GM12864 (cell line): ENCODE data around the gene ARVCF.

ENCODE experiments used
- DNase-seq: peaks from one replicate; pipeline ENCODE4 v3.0.0-alpha.2; 2011; ENCODE audit warnings: low read depth
- H3K4me3 ChIP-seq: 2 replicates; pipeline ENCODE4 v1.5.1; 2011; ENCODE audit warnings: mild to moderate bottlenecking, low read depth, low read length, control low read depth
- TF ChIP-seq, protein P1 (sequence below): IDR thresholded peaks from 2 replicates; pipeline ENCODE4 v1.5.1; 2011; ENCODE audit warnings: low read depth, mild to moderate bottlenecking, moderate library complexity, low read length, control low read depth, inconsistent platforms; ENCODE audit errors: missing control alignments

Gene ARVCF

DNA sequence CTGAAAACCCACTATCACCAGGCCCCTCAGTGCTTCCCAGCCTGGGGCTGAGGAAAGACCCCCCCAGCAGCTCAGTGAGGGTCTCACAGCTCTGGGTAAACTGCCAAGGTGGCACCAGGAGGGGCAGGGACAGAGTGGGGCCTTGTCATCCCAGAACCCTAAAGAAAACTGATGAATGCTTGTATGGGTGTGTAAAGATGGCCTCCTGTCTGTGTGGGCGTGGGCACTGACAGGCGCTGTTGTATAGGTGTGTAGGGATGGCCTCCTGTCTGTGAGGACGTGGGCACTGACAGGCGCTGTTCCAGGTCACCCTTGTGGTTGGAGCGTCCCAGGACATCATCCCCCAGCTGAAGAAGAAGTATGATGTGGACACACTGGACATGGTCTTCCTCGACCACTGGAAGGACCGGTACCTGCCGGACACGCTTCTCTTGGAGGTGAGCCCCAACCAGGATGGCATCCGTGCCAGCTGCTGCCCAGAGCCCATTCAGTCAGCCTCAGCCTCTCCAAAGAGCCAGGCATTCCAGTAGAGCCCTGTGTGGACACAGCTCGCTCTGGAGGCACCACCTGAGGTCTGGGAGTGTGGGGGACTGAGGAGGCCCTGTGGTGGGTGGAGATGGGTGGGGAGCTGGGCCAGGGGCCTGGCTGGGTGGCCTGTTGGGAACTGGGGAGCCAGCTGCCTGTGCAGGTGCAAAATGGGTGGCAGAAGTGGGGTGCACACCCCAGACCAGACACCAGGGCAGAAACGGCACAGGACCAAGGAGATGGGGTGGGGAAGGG lies 52.6 kb downstream of the ARVCF start:
- TF ChIP-seq, protein P1, sequence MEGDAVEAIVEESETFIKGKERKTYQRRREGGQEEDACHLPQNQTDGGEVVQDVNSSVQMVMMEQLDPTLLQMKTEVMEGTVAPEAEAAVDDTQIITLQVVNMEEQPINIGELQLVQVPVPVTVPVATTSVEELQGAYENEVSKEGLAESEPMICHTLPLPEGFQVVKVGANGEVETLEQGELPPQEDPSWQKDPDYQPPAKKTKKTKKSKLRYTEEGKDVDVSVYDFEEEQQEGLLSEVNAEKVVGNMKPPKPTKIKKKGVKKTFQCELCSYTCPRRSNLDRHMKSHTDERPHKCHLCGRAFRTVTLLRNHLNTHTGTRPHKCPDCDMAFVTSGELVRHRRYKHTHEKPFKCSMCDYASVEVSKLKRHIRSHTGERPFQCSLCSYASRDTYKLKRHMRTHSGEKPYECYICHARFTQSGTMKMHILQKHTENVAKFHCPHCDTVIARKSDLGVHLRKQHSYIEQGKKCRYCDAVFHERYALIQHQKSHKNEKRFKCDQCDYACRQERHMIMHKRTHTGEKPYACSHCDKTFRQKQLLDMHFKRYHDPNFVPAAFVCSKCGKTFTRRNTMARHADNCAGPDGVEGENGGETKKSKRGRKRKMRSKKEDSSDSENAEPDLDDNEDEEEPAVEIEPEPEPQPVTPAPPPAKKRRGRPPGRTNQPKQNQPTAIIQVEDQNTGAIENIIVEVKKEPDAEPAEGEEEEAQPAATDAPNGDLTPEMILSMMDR: no peak
- no peak overlapping the region for H3K4me3 ChIP-seq

DNA sequence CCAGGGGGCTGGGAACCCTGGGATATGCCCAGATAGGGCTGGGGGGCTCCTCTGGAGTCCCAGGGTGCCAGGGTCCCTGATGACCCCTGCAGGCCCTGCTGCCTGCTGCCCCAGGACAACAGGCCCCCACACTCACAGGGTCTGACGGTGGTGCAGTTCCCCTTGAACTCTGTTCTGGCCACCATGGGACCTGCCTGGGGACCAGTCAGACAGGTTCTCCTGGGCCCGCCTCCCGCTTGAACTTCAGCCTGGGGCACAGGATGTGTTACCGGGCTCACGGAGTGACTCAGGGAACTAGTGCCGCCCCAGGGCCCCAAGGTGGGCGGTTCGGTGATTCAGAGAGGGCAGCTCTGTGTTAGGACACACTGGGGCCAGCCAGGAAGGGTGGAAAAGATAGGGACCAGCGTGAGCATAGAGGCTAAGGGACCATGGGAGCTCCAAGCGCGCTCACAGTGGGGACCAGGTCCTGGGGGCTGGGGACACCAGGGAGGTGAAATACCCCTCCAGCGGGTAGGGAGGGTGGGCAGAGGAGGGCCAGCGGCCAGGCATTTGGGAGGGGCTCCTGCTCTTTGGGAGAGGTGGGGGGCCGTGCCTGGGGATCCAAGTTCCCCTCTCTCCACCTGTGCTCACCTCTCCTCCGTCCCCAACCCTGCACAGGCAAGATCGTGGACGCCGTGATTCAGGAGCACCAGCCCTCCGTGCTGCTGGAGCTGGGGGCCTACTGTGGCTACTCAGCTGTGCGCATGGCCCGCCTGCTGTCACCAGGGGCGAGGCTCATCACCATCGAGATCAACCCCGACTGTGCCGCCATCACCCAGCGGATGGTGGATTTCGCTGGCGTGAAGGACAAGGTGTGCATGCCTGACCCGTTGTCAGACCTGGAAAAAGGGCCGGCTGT lies 53.5 kb downstream of the ARVCF start:
- H3K4me3 ChIP-seq: no peak overlapping the region
- DNase-seq: no peak

More for the DNA sequence above, 52.6 kb downstream of the ARVCF start:
- no peak for DNase-seq

DNA sequence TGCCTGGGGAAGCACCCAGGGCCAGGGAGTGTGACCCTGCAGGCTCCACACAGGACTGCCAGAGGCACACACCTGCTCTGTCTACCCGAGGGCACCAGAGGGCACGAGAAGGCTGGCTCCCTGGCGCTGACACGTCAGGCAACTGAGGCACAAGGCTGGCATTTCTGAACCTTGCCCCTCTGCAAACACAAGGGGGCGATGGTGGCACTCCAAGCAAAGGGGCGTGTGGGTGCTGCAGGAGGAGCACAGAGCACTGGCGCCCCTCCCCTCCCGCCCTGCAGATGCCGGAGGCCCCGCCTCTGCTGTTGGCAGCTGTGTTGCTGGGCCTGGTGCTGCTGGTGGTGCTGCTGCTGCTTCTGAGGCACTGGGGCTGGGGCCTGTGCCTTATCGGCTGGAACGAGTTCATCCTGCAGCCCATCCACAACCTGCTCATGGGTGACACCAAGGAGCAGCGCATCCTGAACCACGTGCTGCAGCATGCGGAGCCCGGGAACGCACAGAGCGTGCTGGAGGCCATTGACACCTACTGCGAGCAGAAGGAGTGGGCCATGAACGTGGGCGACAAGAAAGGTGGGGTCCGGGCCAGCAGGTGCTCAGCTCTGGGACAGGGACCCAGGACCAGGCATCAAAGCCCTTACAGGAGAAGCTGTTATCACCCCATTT lies 54.2 kb downstream of the ARVCF start:
- TF ChIP-seq, protein P1: peak; percentile 70
- no peak for DNase-seq

More for the DNA sequence above, 53.5 kb downstream of the ARVCF start:
- TF ChIP-seq, protein P1: no peak

DNA sequence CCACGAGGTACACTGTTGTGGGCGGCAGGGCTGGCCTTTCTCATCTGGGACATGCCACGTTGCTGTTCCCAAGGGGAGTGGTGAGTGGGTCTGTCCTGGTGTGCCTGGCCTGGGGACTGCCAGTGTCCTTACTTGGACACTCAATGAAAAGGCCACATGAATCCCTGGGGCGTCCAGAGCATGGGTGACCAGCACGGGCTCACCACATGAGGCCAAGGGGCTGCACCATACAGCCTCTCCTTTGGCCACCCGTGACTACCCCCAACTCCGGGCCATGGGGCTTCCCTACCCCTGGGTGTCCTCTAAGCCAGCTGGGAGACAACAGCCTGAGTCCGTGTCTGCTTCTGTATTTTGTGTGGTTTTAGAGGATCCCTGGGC lies 54.8 kb downstream of the ARVCF start:
- no peak overlapping the region for H3K4me3 ChIP-seq
- DNase-seq: no peak
- TF ChIP-seq, protein P1: no peak

More for the DNA sequence above, 54.2 kb downstream of the ARVCF start:
- H3K4me3 ChIP-seq: no peak overlapping the region

DNA sequence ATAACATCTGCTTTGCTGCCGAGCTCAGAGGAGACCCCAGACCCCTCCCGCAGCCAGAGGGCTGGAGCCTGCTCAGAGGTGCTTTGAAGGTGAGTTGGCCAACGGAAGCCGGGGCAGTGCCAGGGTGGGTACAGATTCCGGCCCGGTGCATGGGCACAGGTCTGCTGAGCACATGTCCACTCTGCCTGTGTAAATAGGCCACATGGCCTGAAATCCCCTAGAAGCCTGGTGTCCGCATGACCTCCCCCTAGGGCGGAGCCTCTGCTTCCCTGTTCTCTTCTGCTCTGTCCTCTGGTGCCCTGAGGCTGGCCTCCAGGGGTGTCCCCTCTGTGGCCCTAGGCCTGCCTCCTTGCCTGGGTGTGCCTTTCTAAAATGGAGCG lies 55.4 kb downstream of the ARVCF start:
- H3K4me3 ChIP-seq: no peak overlapping the region
- no peak for DNase-seq
- TF ChIP-seq, protein P1: no peak

- H3K4me3 ChIP-seq: no peak overlapping the region
- TF ChIP-seq, protein P1: no peak
- DNase-seq: no peak
These were observed 56.0 kb downstream of the ARVCF start for GRCh38 chr22:19960491-19961200.
